KOPT-K1 (cell line): Measurements from ENCODE around the gene IBTK.
A peak's percentile ranks its signal among the peaks of the same experiment; 100 is the strongest.
"Not testable (repeated sequence)": the region's sequence is repeated elsewhere in the genome, so short reads cannot be mapped to it uniquely, and the experiment has no call there.

Experiments
- H3K27ac ChIP-seq: fragments of 200-600 bp; sonication (generic); 2 replicates; pipeline ENCODE4 v1.5.1; 2016; ENCODE audit warnings: antibody characterized with exemption, mild to moderate bottlenecking, low read depth, low read length; ENCODE audit not compliant: poor library complexity, severe bottlenecking
- H3K36me3 ChIP-seq: fragments of 200-600 bp; sonication (generic); 2 replicates; pipeline ENCODE4 v1.5.1; 2017; ENCODE audit warnings: antibody characterized with exemption, mild to moderate bottlenecking, low read length, moderate library complexity; ENCODE audit not compliant: insufficient read depth
- H3K9me3 ChIP-seq: fragments of 200-600 bp; sonication (generic); 2 replicates; pipeline ENCODE4 v1.5.1; 2017; ENCODE audit warnings: antibody characterized with exemption, low read length, mild to moderate bottlenecking; ENCODE audit not compliant: insufficient read depth, poor library complexity, severe bottlenecking

The IBTK gene

GRCh38 chr6:82254722-82255121 is 7.2 kb upstream of the IBTK start:
- not testable (repeated sequence) for H3K36me3 ChIP-seq, H3K27ac ChIP-seq, H3K9me3 ChIP-seq

- no peak overlapping the region for H3K27ac ChIP-seq
Measured at GRCh38 chr6:82251942-82252341, 4.4 kb upstream of the IBTK start.

DNA sequence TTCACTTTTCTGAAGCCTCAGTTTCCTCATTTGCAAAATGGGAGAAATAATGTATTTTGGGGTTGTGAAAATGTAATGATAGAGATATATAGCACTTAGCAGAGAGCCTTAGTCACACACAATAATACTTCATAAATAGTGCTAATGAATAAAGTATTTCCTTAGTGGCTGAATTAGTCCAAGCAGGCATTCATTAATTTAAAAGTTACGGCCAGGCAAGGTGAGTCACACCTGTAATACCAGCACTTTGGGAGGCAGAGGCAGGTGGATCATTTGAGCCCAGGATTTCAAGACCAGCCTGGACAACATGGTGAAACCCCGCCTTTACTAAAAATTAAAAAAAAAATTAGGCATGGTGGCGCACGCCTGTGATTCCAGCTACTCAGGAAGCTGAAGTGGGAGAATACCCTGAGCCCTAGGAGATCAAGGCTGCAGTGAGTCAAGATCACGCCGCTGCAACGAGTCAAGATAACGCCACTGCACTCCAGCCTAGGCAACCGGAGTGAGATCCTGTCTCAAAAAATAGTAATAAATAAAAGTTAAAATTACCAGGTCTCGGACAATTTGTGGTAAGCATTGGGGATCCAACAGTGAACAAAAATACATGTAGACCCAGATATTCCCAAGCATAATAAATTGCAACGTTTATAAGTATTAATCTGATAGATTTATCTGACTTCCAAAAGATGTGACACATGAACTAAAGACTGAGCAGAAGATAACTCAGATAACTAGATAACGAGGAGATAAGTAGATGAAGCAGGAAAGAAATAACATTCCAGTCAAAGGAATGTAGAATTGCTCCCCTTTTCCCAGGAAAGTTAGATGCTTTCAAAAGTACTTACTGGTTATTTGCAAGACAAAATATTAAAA is 2.1 kb upstream of the IBTK start:
- Histone ChIP-seq H3K9me3 (no peaks in the 10 kb centered on the region), H3K36me3 (peaks cover 8% of the 10 kb centered on the region), H3K27ac (no peak overlapping the region)

More at GRCh38 chr6:82251942-82252341, 4.4 kb upstream of the IBTK start:
- H3K9me3 ChIP-seq, result no peaks in the 10 kb centered on the region
- H3K36me3 ChIP-seq, result no peaks in the 10 kb centered on the region

- Histone ChIP-seq H3K9me3 (no peaks in the 10 kb centered on the region), H3K27ac (peak overlapping the region; percentile 70), H3K36me3 (peaks cover 15% of the 10 kb centered on the region)
Measured at GRCh38 chr6:82248273-82248735, 760 bp upstream of the IBTK start.

DNA sequence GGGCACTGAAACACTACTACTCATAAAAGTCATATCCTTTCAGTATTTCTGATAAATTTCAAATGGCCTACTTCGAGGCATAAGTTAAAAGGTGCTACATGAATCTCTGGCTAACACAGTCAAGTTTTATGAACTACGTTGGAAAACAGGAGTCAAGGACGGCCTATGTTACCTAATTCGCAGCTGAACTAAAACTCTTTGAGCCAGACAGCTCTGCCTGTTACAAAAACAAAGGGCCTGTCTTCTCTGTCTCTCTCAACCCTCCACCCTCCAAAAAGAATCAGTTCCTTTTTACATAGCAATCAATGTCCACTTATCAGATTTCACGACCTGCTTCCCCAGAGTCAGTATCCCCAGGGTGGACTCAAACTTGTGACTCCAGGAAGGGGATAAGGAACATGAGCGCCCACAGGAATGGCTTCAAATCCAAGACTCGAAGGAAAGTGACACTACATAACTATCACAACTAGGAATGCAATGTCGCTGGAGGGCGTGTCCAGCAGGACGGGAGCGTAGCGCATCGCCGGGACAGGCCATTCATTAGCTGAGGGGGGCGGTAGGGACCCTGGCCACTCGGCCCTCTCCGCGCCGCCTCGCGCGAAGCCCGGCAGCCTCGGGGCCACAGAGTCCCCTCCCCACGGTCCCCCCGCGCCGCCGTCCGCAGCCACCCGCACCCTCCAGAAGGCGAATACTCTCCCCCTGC is 591 bp downstream of the IBTK start:
- H3K27ac ChIP-seq, result peak overlapping the region; percentile 70
- H3K36me3 ChIP-seq, result peaks cover 17% of the 10 kb centered on the region

DNA sequence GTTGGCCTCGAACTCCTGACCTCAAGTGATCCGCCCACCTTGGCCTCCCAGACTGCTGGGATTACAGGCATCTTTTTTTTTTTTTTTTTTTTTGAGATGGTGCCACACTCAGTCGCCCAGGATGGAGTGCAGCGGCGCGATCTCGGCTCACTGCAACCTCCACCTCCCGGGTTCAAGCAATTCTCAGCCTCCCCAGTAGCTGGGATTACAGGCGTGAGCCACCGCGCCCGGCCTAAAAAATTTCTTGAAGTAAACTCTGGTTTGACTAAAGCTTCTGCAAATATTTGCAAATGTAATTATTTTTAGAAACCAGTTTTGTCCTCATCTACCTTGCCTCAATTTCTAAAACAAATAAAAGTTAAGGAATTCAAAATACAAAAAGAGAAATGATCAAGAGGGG is 1.2 kb downstream of the IBTK start:
- H3K27ac ChIP-seq, result peak overlapping the region; percentile 70

More for the DNA sequence above, 591 bp downstream of the IBTK start:
- no peaks in the 10 kb centered on the region for H3K9me3 ChIP-seq

DNA sequence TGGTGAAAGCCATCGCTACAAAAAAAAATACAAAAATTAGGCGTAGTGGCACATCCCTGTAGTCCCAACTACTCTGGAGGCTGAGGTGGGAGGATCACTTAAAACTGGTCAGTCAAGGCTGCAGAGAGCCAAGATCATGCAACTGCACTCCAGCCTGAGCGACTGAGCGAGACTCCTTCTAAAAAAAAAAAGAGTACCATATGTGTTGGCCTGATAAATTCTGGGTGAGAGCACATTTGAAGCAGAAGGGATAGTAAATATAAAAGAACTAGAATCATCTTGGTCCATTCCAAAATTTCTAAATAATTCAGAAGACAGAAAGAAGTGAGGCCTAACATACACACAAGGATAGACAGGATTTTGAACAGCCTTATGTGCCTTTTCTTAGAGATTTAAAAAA is 2.2 kb downstream of the IBTK start:
- Histone ChIP-seq H3K27ac (no peak overlapping the region), H3K36me3 (peaks cover 17% of the 10 kb centered on the region), H3K9me3 (no peaks in the 10 kb centered on the region)

More for the DNA sequence above, 1.2 kb downstream of the IBTK start:
- H3K9me3 ChIP-seq, result no peaks in the 10 kb centered on the region
- H3K36me3 ChIP-seq, result peaks cover 17% of the 10 kb centered on the region

DNA sequence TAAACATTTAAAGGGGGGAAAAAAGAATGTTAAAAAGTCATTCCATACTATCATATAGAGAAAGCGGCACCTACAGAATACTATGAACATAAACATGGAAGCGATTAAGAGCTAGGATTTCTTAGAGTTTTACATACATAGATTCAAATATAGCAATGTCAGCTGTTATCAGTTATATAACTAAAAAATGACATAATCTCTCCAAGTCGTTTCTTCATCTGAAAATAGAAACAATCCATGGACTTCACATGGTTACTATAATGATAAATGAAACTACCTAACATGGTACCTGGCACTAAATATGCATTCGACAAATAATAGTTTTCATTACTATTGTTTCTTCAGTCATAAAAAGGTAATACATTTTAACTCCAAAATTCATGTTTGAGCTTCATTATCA is 3.7 kb downstream of the IBTK start:
- H3K27ac ChIP-seq, result no peak overlapping the region
- peaks cover 19% of the 10 kb centered on the region for H3K36me3 ChIP-seq
- no peaks in the 10 kb centered on the region for H3K9me3 ChIP-seq

DNA sequence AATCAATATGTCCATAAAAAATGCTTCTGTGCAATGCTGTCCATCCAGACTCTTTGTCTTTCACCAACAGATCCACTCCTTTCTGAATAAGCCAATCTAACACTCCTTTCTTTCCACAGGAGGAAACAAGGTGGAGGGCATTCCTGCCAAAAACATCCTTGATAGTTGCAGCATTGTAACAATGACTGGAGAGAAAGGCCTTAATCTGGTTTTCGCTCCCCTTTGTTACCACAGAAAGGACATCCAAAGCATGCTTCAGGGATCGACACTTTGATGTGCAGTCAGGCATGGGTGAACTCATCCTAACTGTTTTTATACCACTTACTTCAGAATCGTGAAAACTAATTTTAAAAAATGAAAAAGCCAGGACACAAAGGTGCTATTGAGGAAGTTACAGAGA is 7.4 kb downstream of the IBTK start:
- Histone ChIP-seq H3K36me3 (peaks cover 39% of the 10 kb centered on the region), H3K9me3 (no peaks in the 10 kb centered on the region), H3K27ac (no peak overlapping the region)

- no peaks in the 10 kb centered on the region for H3K9me3 ChIP-seq
- peaks cover 36% of the 10 kb centered on the region; the same call in 1 of the 2 replicates for H3K36me3 ChIP-seq
- no peak overlapping the region for H3K27ac ChIP-seq
Measured at GRCh38 chr6:82239597-82239996, 7.9 kb downstream of the IBTK start.

- H3K27ac ChIP-seq, result no peak overlapping the region
- no peaks in the 10 kb centered on the region for H3K9me3 ChIP-seq
- H3K36me3 ChIP-seq, result peaks cover 48% of the 10 kb centered on the region
Measured at GRCh38 chr6:82237013-82237412, 10.5 kb downstream of the IBTK start.

GRCh38 chr6:82227770-82228169 is 19.8 kb downstream of the IBTK start:
- peak overlapping the region; percentile 36 for H3K27ac ChIP-seq
- H3K36me3 ChIP-seq, result peaks cover 83% of the 10 kb centered on the region
- no peaks in the 10 kb centered on the region for H3K9me3 ChIP-seq

- no peak overlapping the region for H3K27ac ChIP-seq
- peaks cover 90% of the 10 kb centered on the region for H3K36me3 ChIP-seq
- no peaks in the 10 kb centered on the region for H3K9me3 ChIP-seq
Measured at GRCh38 chr6:82220167-82220566, 27.4 kb downstream of the IBTK start.

- Histone ChIP-seq H3K27ac (no peak overlapping the region), H3K9me3 (no peaks in the 10 kb centered on the region), H3K36me3 (peaks cover 94% of the 10 kb centered on the region)
Measured at GRCh38 chr6:82217018-82217586, 30.4 kb downstream of the IBTK start.

GRCh38 chr6:82216549-82216948 is 31.0 kb downstream of the IBTK start:
- peaks cover 94% of the 10 kb centered on the region for H3K36me3 ChIP-seq
- H3K9me3 ChIP-seq, result no peaks in the 10 kb centered on the region
- H3K27ac ChIP-seq, result no peak overlapping the region
